B cell (primary cell): ENCODE measurements around the gene VWA8. TPM values are rescaled to one million over a fixed set of nuclear protein-coding genes. Genes with fewer than 3 reads are reported as not detected.

Experiments
- ATAC-seq: fragments of 200-7000 bp; cut with Tn5 transposase; one replicate; pipeline ENCODE4 v1.10.0; 2021; ENCODE audit warnings: low read depth, mild to moderate bottlenecking, moderate number of reproducible peaks, moderate library complexity
- CTCF ChIA-PET: fragments of 350-600 bp; sonication (Branson Sonifier 250); formaldehyde crosslinking; loops from one replicate; lab custom pipeline; 2021; ENCODE audit warnings: antibody characterized with exemption, inconsistent platforms; lab: Charles Lee
- POLR2A ChIA-PET: fragments of 350-600 bp; sonication (Branson Sonifier 250); formaldehyde crosslinking; loops from one replicate; lab custom pipeline; 2021; ENCODE audit warnings: antibody characterized with exemption; lab: Charles Lee
- DNase-seq: peaks from one replicate; pipeline ENCODE4 v3.0.0; 2013
- H2AFZ ChIP-seq: 2 replicates; pipeline ENCODE4 v1.6.1; 2012; ENCODE audit warnings: mild to moderate bottlenecking, low read depth, low read length; ENCODE audit not compliant: insufficient read depth, poor library complexity, severe bottlenecking
- H3K27ac ChIP-seq, 2 donors: 1 replicate in 1 of 2; 2 replicates in 1 of 2; pipeline ENCODE4 v1.5.1; 2012 to 2013; ENCODE audit warnings: low read length in 2 of 2, mild to moderate bottlenecking in 2 of 2, moderate library complexity in 1 of 2
- H3K27me3 ChIP-seq, 4 experiments: fragments of 200-600 bp in 1 of 4; sonication (generic) in 1 of 4; replicated peaks in 1 of 4; 1 replicate in 2 of 4; 2 replicates in 2 of 4; pipeline versions ENCODE4 v1.6.1 to v1.7.0; 2013 to 2016; ENCODE audit warnings: low read length in 3 of 4, mild to moderate bottlenecking in 2 of 4, mixed read lengths in 1 of 4, moderate library complexity in 1 of 4; ENCODE audit not compliant: insufficient read depth in 4 of 4, control insufficient read depth in 3 of 4; ENCODE audit errors: control extremely low read depth in 1 of 4
- H3K36me3 ChIP-seq, 2 experiments: replicated peaks in 1 of 2; 1 replicate in 1 of 2; 2 replicates in 1 of 2; pipeline versions ENCODE4 v1.6.1 to v1.7.1; 2013; ENCODE audit warnings: low read length in 1 of 2; ENCODE audit not compliant: insufficient read depth in 2 of 2, control insufficient read depth in 1 of 2; ENCODE audit errors: control extremely low read depth in 1 of 2, extremely low read depth in 1 of 2
- H3K4me1 ChIP-seq, 2 donors: fragments of 200-600 bp in 1 of 2; sonication (generic) in 1 of 2; 1 replicate in 1 of 2; 2 replicates in 1 of 2; pipeline versions ENCODE4 v1.5.1 to v1.6.1; 2013 to 2017; ENCODE audit warnings: low read length in 2 of 2; ENCODE audit not compliant: control insufficient read depth in 2 of 2, insufficient read depth in 2 of 2
- H3K4me2 ChIP-seq: replicated peaks from 2 replicates; pipeline ENCODE3; 2012; ENCODE audit warnings: mild to moderate bottlenecking, low read depth, low read length; ENCODE audit not compliant: poor library complexity, severe bottlenecking
- H3K4me3 ChIP-seq, 5 experiments: fragments of 200-600 bp in 1 of 5; sonication (generic) in 1 of 5; 1 replicate in 3 of 5; 2 replicates in 2 of 5; pipeline versions ENCODE4 v1.5.1 to v1.7.0; 2011 to 2016; ENCODE audit warnings: low read length in 4 of 5, mild to moderate bottlenecking in 4 of 5, low read depth in 2 of 5, control low read depth in 1 of 5, moderate library complexity in 1 of 5; ENCODE audit not compliant: insufficient read depth in 1 of 5; ENCODE audit errors: control extremely low read depth in 1 of 5, extremely low read depth in 1 of 5
- H3K79me2 ChIP-seq: fragments of 200-600 bp; sonication (generic); one replicate; pipeline ENCODE4 v1.6.0; 2016; ENCODE audit warnings: low read length; ENCODE audit not compliant: control insufficient read depth, insufficient read depth
- H3K9ac ChIP-seq: fragments of 200-600 bp; sonication (generic); 2 replicates; pipeline ENCODE4 v1.6.1; 2017; ENCODE audit warnings: mild to moderate bottlenecking, low read length, moderate library complexity
- H3K9me3 ChIP-seq, 3 donors: one replicate each; pipeline versions ENCODE4 v1.6.1 to v1.7.1; 2013; ENCODE audit warnings: low read length in 2 of 3; ENCODE audit not compliant: control insufficient read depth in 2 of 3, insufficient read depth in 1 of 3; ENCODE audit errors: control extremely low read depth in 1 of 3
- H4K20me1 ChIP-seq: 2 replicates; pipeline ENCODE4 v1.6.0; 2012; ENCODE audit warnings: mild to moderate bottlenecking, low read length; ENCODE audit not compliant: insufficient read depth, control insufficient read depth, poor library complexity, severe bottlenecking
- H3K27ac Mint-ChIP-seq: one replicate; pipeline ENCODE4 v1.8.0; 2021; ENCODE audit warnings: mixed read lengths
- H3K27me3 Mint-ChIP-seq: one replicate; pipeline ENCODE4 v1.8.0; 2021; ENCODE audit warnings: mixed read lengths
- H3K4me1 Mint-ChIP-seq: one replicate; pipeline ENCODE4 v1.8.0; 2021; ENCODE audit warnings: mixed read lengths
- H3K4me3 Mint-ChIP-seq: one replicate; pipeline ENCODE4 v1.8.0; 2021; ENCODE audit warnings: mixed read lengths
- H3K9me3 Mint-ChIP-seq: one replicate; pipeline ENCODE4 v1.8.0; 2022; ENCODE audit warnings: mixed read lengths; ENCODE audit not compliant: insufficient read depth
- CTCF ChIP-seq: fragments of 200-600 bp; IDR thresholded peaks from one replicate; pipeline ENCODE4 v1.8.0; 2022; ENCODE audit warnings: antibody characterized with exemption, mild to moderate bottlenecking
- EZH2 ChIP-seq: IDR thresholded peaks from 2 replicates; pipeline ENCODE4 v1.6.1; 2012; ENCODE audit warnings: borderline replicate concordance, low read depth, mild to moderate bottlenecking, moderate library complexity, low read length; ENCODE audit not compliant: insufficient read depth, poor library complexity, severe bottlenecking
- WGBS: methylation state at CpG from one replicate; pipeline ENCODE4 v1.1.5; 2013; ENCODE audit warnings: missing lambda C conversion rate; ENCODE audit not compliant: insufficient coverage; 5-methylcytosine and 5-hydroxymethylcytosine counted together
- intact Hi-C: fragments of 100-400 bp; cut with micrococcal nuclease; formaldehyde crosslinking; loops from one replicate; pipeline ENCODE4 v1.10.0; 2022
- polyA plus RNA-seq: library from polyadenylated mRNA; depleted of rRNA; stranded (reverse); fragments of >200 nt; gene quantifications from 2 replicates; pipeline ENCODE4 v1.2.3, GENCODE V29; 2012
- total RNA-seq, 2 donors: library from RNA; stranded (reverse); fragments of 120-200 nt in 1 of 2; gene quantifications; 1 replicate in 1 of 2; 2 replicates in 1 of 2; pipeline versions ENCODE4 v1.2.3 to v1.2.4, GENCODE V29; 2013 to 2022

The VWA8 gene
- total and polyA plus RNA-seq, 2 donors (not counting 1 experiment from before 2014, with no cell fraction given), result 6.0 to 19.7 TPM

GRCh38 chr13:41603917-41604316 lies 357.0 kb downstream of the VWA8 start:
- H3K79me2 ChIP-seq, result no peaks in the 10 kb centered on the region
- Mint-ChIP-seq H3K27me3 (no peaks in the 10 kb centered on the region), H3K4me3 (no peak overlapping the region), H3K9me3 (no peaks in the 10 kb centered on the region), H3K27ac (no peak overlapping the region), H3K4me1 (no peaks in the 10 kb centered on the region)
- H3K27ac ChIP-seq, result no peak overlapping the region
- no peak for DNase-seq
- POLR2A ChIA-PET, result no interaction called here
- no peak for ATAC-seq
- peaks cover 0 to 10% of the 10 kb centered on the region in 2 experiments for H3K36me3 ChIP-seq
- no peaks in the 10 kb centered on the region for H3K4me1 ChIP-seq
- TF ChIP-seq EZH2, result no peak
- TF ChIP-seq CTCF, result no peak
- H3K4me2 ChIP-seq, result no peak overlapping the region
- no peak overlapping the region for H3K4me3 ChIP-seq
- H4K20me1 ChIP-seq, result no peaks in the 10 kb centered on the region
- no peaks in the 10 kb centered on the region for H3K9me3 ChIP-seq
- no peaks in the 10 kb centered on the region for H3K27me3 ChIP-seq
- no peak overlapping the region for H3K9ac ChIP-seq
- CTCF ChIA-PET, result no interaction called here
- H2AFZ ChIP-seq, result no peak overlapping the region
- WGBS, result 83% methylated on average over 1 of the region's 1 CpG
- intact Hi-C loops, result loop anchor here (10.0 kb wide), 1 partner anchor 149 kb away; the partner anchor contains the start of gene RGCC

- Histone ChIP-seq H3K9me3 (no peaks in the 10 kb centered on the region), H3K36me3 (no peaks in the 10 kb centered on the region), H4K20me1 (no peaks in the 10 kb centered on the region), H3K27me3 (no peaks in the 10 kb centered on the region), H3K4me3 (no peak overlapping the region), H2AFZ (no peak overlapping the region), H3K27ac (no peak overlapping the region), H3K4me2 (no peak overlapping the region), H3K79me2 (no peaks in the 10 kb centered on the region), H3K4me1 (no peaks in the 10 kb centered on the region), H3K9ac (no peak overlapping the region)
- intact Hi-C loops, result loop anchor here (10.0 kb wide), 1 partner anchor 147 kb away; the partner anchor contains the start of gene RGCC
- 100% methylated on average over 3 of the region's 7 CpGs for WGBS
- no peak for ATAC-seq
- H3K4me1 Mint-ChIP-seq, result no peaks in the 10 kb centered on the region
- ChIA-PET POLR2A (no interaction called here), CTCF (interaction anchor here (1.9 kb wide), 1 partner anchor 9 kb away, joined by 4 read pairs; no protein-coding TSS in a partner anchor)
- no peak for TF ChIP-seq EZH2
- no peak for TF ChIP-seq CTCF
- no peaks in the 10 kb centered on the region for H3K27me3 Mint-ChIP-seq
- H3K27ac Mint-ChIP-seq, result no peak overlapping the region
- DNase-seq, result no peak
- H3K4me3 Mint-ChIP-seq, result no peak overlapping the region
- H3K9me3 Mint-ChIP-seq, result no peaks in the 10 kb centered on the region
Observed at GRCh38 chr13:41601718-41602445, 359.0 kb downstream of the VWA8 start.
